HCT116 (cell line): ENCODE results near the gene VAMP2. TPM values are rescaled to one million over a fixed set of nuclear protein-coding genes. Genes with fewer than 3 reads are reported as not detected.

Source experiments
- ATAC-seq: fragments of 200-7000 bp; cut with Tn5 transposase; 2 replicates; pipeline ENCODE4 v1.9.1; 2020; ENCODE audit warnings: mild to moderate bottlenecking, moderate library complexity
- BruUV-seq: library from RNA; stranded (reverse); fragments of 400-500 nt; replicated peaks from 2 replicates; lab custom pipeline; 2021; lab: Mats Ljungman, UMichigan
- CTCF ChIA-PET: fragments of 300-600 bp; sonication (Branson Sonifier 250); formaldehyde crosslinking; loops from one replicate; lab custom pipeline; 2021; ENCODE audit warnings: antibody characterized with exemption; lab: Charles Lee
- POLR2A ChIA-PET: fragments of 300-600, 350-600 bp; sonication (Branson Sonifier 250); formaldehyde crosslinking; loops from one replicate; lab custom pipeline; 2021; ENCODE audit warnings: antibody characterized with exemption; lab: Charles Lee
- RAD21 ChIA-PET, 2 experiments: fragments of 300-600 bp; sonication (Branson Sonifier 250); formaldehyde crosslinking; loops; one replicate each; lab custom pipeline; 2023; ENCODE audit warnings: low total read pairs in 2 of 2; ENCODE audit not compliant: uncharacterized antibody in 2 of 2, unreplicated experiment in 2 of 2, low non-redundant PET in 1 of 2; lab: Charles Lee
- DNase-seq: peaks from one replicate; pipeline ENCODE4 v3.0.0-alpha.2; 2010; ENCODE audit warnings: low read depth, low spot score
- H2AFZ ChIP-seq: fragments of 200-600 bp; shearing (Covaris generic), sonication (generic); 2 replicates; pipeline ENCODE4 v1.6.1; 2017; ENCODE audit warnings: low read depth, mixed run types, mixed read lengths, antibody characterized with exemption, low read length; ENCODE audit not compliant: poor library complexity, severe bottlenecking
- H3K27ac ChIP-seq: 2 replicates; pipeline ENCODE4 v1.5.1; 2012; ENCODE audit warnings: low read depth, low read length
- H3K27me3 ChIP-seq: fragments of 200-600 bp; sonication (generic); 2 replicates; pipeline ENCODE4 v1.6.1; 2016; ENCODE audit warnings: mixed run types, low read length, mixed read lengths; ENCODE audit not compliant: insufficient read depth
- H3K36me3 ChIP-seq, 2 experiments: fragments of 200-500 bp in 1 of 2; fragments of 200-600 bp in 1 of 2; sonication (Bioruptor generic) in 1 of 2; sonication (generic) in 1 of 2; 2 replicates each; pipeline versions ENCODE4 v1.5.1 to v1.6.1; 2014 to 2016; ENCODE audit warnings: low read length in 2 of 2, inconsistent platforms in 1 of 2, mixed read lengths in 1 of 2, mixed run types in 1 of 2; ENCODE audit not compliant: insufficient read depth in 2 of 2, control insufficient read depth in 1 of 2
- H3K4me1 ChIP-seq, 2 experiments: fragments of 200-600 bp in 1 of 2; sonication (generic) in 1 of 2; 2 replicates each; pipeline versions ENCODE4 v1.5.1 to v1.6.1; 2012 to 2017; ENCODE audit warnings: low read length in 2 of 2, inconsistent platforms in 1 of 2, mild to moderate bottlenecking in 1 of 2, mixed read lengths in 1 of 2, mixed run types in 1 of 2, moderate library complexity in 1 of 2; ENCODE audit not compliant: insufficient read depth in 2 of 2, control insufficient read depth in 1 of 2
- H3K4me2 ChIP-seq: fragments of 200-600 bp; sonication (generic); 2 replicates; pipeline ENCODE4 v1.6.1; 2017; ENCODE audit warnings: mixed run types, low read length, mixed read lengths
- H3K4me3 ChIP-seq, 2 experiments: fragments of 200-600 bp in 1 of 2; sonication (generic) in 1 of 2; replicated peaks in 1 of 2; 2 replicates each; pipeline ENCODE4 v1.5.1; 2011 to 2016; ENCODE audit warnings: low read length in 2 of 2, control low read depth in 1 of 2, low read depth in 1 of 2, mild to moderate bottlenecking in 1 of 2, mixed read lengths in 1 of 2, mixed run types in 1 of 2
- H3K79me2 ChIP-seq: fragments of 200-600 bp; sonication (generic); 2 replicates; pipeline ENCODE4 v1.6.1; 2017; ENCODE audit warnings: mild to moderate bottlenecking, mixed run types, low read length, moderate library complexity, mixed read lengths; ENCODE audit not compliant: insufficient read depth
- H3K9ac ChIP-seq: fragments of 200-600 bp; sonication (generic); 2 replicates; pipeline ENCODE4 v1.6.1; 2016; ENCODE audit warnings: low read length, mixed read lengths
- H3K9me2 ChIP-seq: fragments of 200-600 bp; sonication (generic), shearing (Covaris generic); 2 replicates; pipeline ENCODE4 v1.6.1; 2017; ENCODE audit warnings: mixed run types, mild to moderate bottlenecking, moderate library complexity; ENCODE audit not compliant: insufficient read depth
- H3K9me3 ChIP-seq, 2 experiments: fragments of 200-500 bp in 1 of 2; fragments of 200-600 bp in 1 of 2; sonication (Bioruptor generic) in 1 of 2; sonication (generic) in 1 of 2; 2 replicates each; pipeline ENCODE4 v1.6.1; 2014 to 2017; ENCODE audit warnings: low read length in 2 of 2, mixed read lengths in 2 of 2, inconsistent platforms in 1 of 2, low read depth in 1 of 2, mild to moderate bottlenecking in 1 of 2, mixed run types in 1 of 2, moderate library complexity in 1 of 2; ENCODE audit not compliant: control insufficient read depth in 1 of 2, insufficient read depth in 1 of 2
- H4K20me1 ChIP-seq: fragments of 200-600 bp; sonication (generic), shearing (Covaris generic); 2 replicates; pipeline ENCODE4 v1.6.1; 2017; ENCODE audit warnings: mixed run types, mild to moderate bottlenecking, moderate library complexity; ENCODE audit not compliant: insufficient read depth
- EGR1 ChIP-seq: IDR thresholded peaks from 2 replicates; pipeline ENCODE4 v1.6.1; 2012; ENCODE audit warnings: low read depth
- JUND ChIP-seq: IDR thresholded peaks from 2 replicates; pipeline ENCODE4 v1.6.1; 2012
- MAX ChIP-seq: IDR thresholded peaks from 2 replicates; pipeline ENCODE4 v1.6.1; 2012
- POLR2A ChIP-seq: IDR thresholded peaks from 2 replicates; pipeline ENCODE4 v1.7.0; 2011; ENCODE audit warnings: borderline replicate concordance; ENCODE audit not compliant: insufficient read depth, insufficient read length; ENCODE audit errors: extremely low read depth
- POLR2AphosphoS5 ChIP-seq: IDR thresholded peaks from 2 replicates; pipeline ENCODE4 v1.6.1; 2011; ENCODE audit warnings: mild to moderate bottlenecking, low read depth, low read length, moderate library complexity
- SIN3A ChIP-seq: IDR thresholded peaks from 2 replicates; pipeline ENCODE4 v1.6.1; 2012; ENCODE audit warnings: low read depth
- SP1 ChIP-seq: IDR thresholded peaks from 2 replicates; pipeline ENCODE4 v1.6.1; 2012; ENCODE audit warnings: low read depth
- YY1 ChIP-seq: IDR thresholded peaks from 2 replicates; pipeline ENCODE4 v1.6.1; 2011; ENCODE audit warnings: low read length, low read depth, moderate library complexity, mild to moderate bottlenecking; ENCODE audit not compliant: insufficient replicate concordance; ENCODE audit errors: extremely low read depth
- ZBTB33 ChIP-seq: IDR thresholded peaks from 2 replicates; pipeline ENCODE4 v1.6.1; 2011; ENCODE audit warnings: mild to moderate bottlenecking, low read length, moderate library complexity; ENCODE audit not compliant: insufficient replicate concordance; ENCODE audit errors: extremely low read depth
- ZNF274 ChIP-seq: fragments of 200-500 bp; sonication (Bioruptor generic); IDR thresholded peaks from 2 replicates; pipeline ENCODE4 v1.6.1; 2014; ENCODE audit warnings: mild to moderate bottlenecking, low read depth, low read length, inconsistent platforms
- intact Hi-C: fragments of 100-400 bp; cut with micrococcal nuclease; formaldehyde crosslinking; loops from 2 replicates; pipeline ENCODE4 v1.10.0; 2022
- total RNA-seq: library from RNA; stranded (reverse); gene quantifications from one replicate; pipeline ENCODE4 v1.2.1, GENCODE V29; 2021; ENCODE audit not compliant: unreplicated experiment

The VAMP2 gene
- total RNA-seq, 1 experiment from 2014 or later = 35.9 TPM

- peaks cover 18 to 24% of the 10 kb centered on the region in 2 experiments for H3K36me3 ChIP-seq
- ChIA-PET RAD21 (no interaction called here), POLR2A (interaction anchor here (1.1 to 9.4 kb wide), 2 partner anchors 13 to 19 kb away, joined by 4 to 95 read pairs; no protein-coding TSS in a partner anchor), CTCF (interaction anchor here (1.6 kb wide), 1 partner anchor 59 kb away, joined by 4 read pairs; no protein-coding TSS in a partner anchor)
- no peaks in the 10 kb centered on the region for H3K9me2 ChIP-seq
- peaks cover 39 to 70% of the 10 kb centered on the region in 2 experiments for H3K4me1 ChIP-seq
- H3K4me3 ChIP-seq = peak overlapping the region in 1 of 2 experiments; percentile 95; a peak in 3 of 4 replicates
- no peak overlapping the region for H2AFZ ChIP-seq
- intact Hi-C loops = no loop called here
- peak overlapping the region; percentile 77 for H3K27ac ChIP-seq
- no peaks in the 10 kb centered on the region for H3K9me3 ChIP-seq
- DNase-seq = no peak
- BruUV-seq = no TSS peak
- no peaks in the 10 kb centered on the region for H3K27me3 ChIP-seq
- peak overlapping the region; percentile 100 for H3K4me2 ChIP-seq
- H4K20me1 ChIP-seq = no peaks in the 10 kb centered on the region
- no peak for ATAC-seq
- peaks cover 57% of the 10 kb centered on the region for H3K79me2 ChIP-seq
- no peak for TF ChIP-seq ZNF274
- TF ChIP-seq SIN3A = no peak
- no peak for TF ChIP-seq YY1
- no peak for TF ChIP-seq SP1
- TF ChIP-seq JUND = no peak
- H3K9ac ChIP-seq = peak overlapping the region; percentile 99
Measured at GRCh38 chr17:8153031-8153451, 9.7 kb downstream of the VAMP2 start.

GRCh38 chr17:8152112-8152775 lies 10.5 kb downstream of the VAMP2 start, which contains the start of gene PER1:
Gene PER1, minus strand, starts transcription at chr17:8152404. Its CDS starts 1,698 bp downstream, at chr17:8150706.
- peaks cover 25 to 32% of the 10 kb centered on the region in 2 experiments for H3K36me3 ChIP-seq
- H3K4me1 ChIP-seq = peaks cover 39 to 63% of the 10 kb centered on the region in 2 experiments
- H3K9me3 ChIP-seq = no peaks in the 10 kb centered on the region
- H3K27ac ChIP-seq = peak within 1 kb of the TSS; percentile 77
- H3K9me2 ChIP-seq = no peaks in the 10 kb centered on the region
- peak within 1 kb of the TSS; percentile 100 for H3K4me2 ChIP-seq
- peak within 1 kb of the TSS; percentile 99 for H3K9ac ChIP-seq
- peak; percentile 49 for ATAC-seq
- peaks cover 57% of the 10 kb centered on the region for H3K79me2 ChIP-seq
- ChIA-PET RAD21 (no interaction called here), CTCF (interaction anchor here (0.6 kb wide), 1 partner anchor 50 kb away, joined by 4 read pairs; no protein-coding TSS in a partner anchor), POLR2A (interaction anchor here (0.6 to 1.6 kb wide), 8 partner anchors 9 to 67 kb away, joined by 3 to 8 read pairs (median 4); partner anchors contain the start of gene BORCS6)
- peak; percentile 86 for DNase-seq
- H2AFZ ChIP-seq = no peak within 1 kb of the TSS
- no peaks in the 10 kb centered on the region for H4K20me1 ChIP-seq
- H3K27me3 ChIP-seq = no peaks in the 10 kb centered on the region
- TF ChIP-seq POLR2AphosphoS5 (peak; percentile 78), SP1 (peak; percentile 77), ZBTB33 (no peak), MAX (peak; percentile 95), POLR2A (peak; percentile 53), SIN3A (peak; percentile 79), JUND (no peak), EGR1 (peak; percentile 77)
- intact Hi-C loops = loop anchor here (1.0 kb wide), 1 partner anchor 13 kb away; no protein-coding TSS in a partner anchor
- BruUV-seq = no TSS peak
- H3K4me3 ChIP-seq = peak within 1 kb of the TSS; percentile 85 to 95
